HCT116 (cell line): ENCODE measurements around the gene CASP10. TPM values are rescaled to one million over a fixed set of nuclear protein-coding genes. Genes with fewer than 3 reads are reported as not detected.

Experiments used
- ATAC-seq: fragments of 200-7000 bp; cut with Tn5 transposase; 2 replicates; pipeline ENCODE4 v1.9.1; 2020; ENCODE audit warnings: mild to moderate bottlenecking, moderate library complexity
- BruUV-seq: library from RNA; stranded (reverse); fragments of 400-500 nt; replicated peaks from 2 replicates; lab custom pipeline; 2021; lab: Mats Ljungman, UMichigan
- CTCF ChIA-PET: fragments of 300-600 bp; sonication (Branson Sonifier 250); formaldehyde crosslinking; loops from one replicate; lab custom pipeline; 2021; ENCODE audit warnings: antibody characterized with exemption; lab: Charles Lee
- POLR2A ChIA-PET: fragments of 300-600, 350-600 bp; sonication (Branson Sonifier 250); formaldehyde crosslinking; loops from one replicate; lab custom pipeline; 2021; ENCODE audit warnings: antibody characterized with exemption; lab: Charles Lee
- RAD21 ChIA-PET, 2 experiments: fragments of 300-600 bp; sonication (Branson Sonifier 250); formaldehyde crosslinking; loops; one replicate each; lab custom pipeline; 2023; ENCODE audit warnings: low total read pairs in 2 of 2; ENCODE audit not compliant: uncharacterized antibody in 2 of 2, unreplicated experiment in 2 of 2, low non-redundant PET in 1 of 2; lab: Charles Lee
- DNase-seq: peaks from one replicate; pipeline ENCODE4 v3.0.0-alpha.2; 2010; ENCODE audit warnings: low read depth, low spot score
- H2AFZ ChIP-seq: fragments of 200-600 bp; shearing (Covaris generic), sonication (generic); 2 replicates; pipeline ENCODE4 v1.6.1; 2017; ENCODE audit warnings: low read depth, mixed run types, mixed read lengths, antibody characterized with exemption, low read length; ENCODE audit not compliant: poor library complexity, severe bottlenecking
- H3K27ac ChIP-seq: 2 replicates; pipeline ENCODE4 v1.5.1; 2012; ENCODE audit warnings: low read depth, low read length
- H3K27me3 ChIP-seq: fragments of 200-600 bp; sonication (generic); 2 replicates; pipeline ENCODE4 v1.6.1; 2016; ENCODE audit warnings: mixed run types, low read length, mixed read lengths; ENCODE audit not compliant: insufficient read depth
- H3K36me3 ChIP-seq, 2 experiments: fragments of 200-500 bp in 1 of 2; fragments of 200-600 bp in 1 of 2; sonication (Bioruptor generic) in 1 of 2; sonication (generic) in 1 of 2; 2 replicates each; pipeline versions ENCODE4 v1.5.1 to v1.6.1; 2014 to 2016; ENCODE audit warnings: low read length in 2 of 2, inconsistent platforms in 1 of 2, mixed read lengths in 1 of 2, mixed run types in 1 of 2; ENCODE audit not compliant: insufficient read depth in 2 of 2, control insufficient read depth in 1 of 2
- H3K4me1 ChIP-seq, 2 experiments: fragments of 200-600 bp in 1 of 2; sonication (generic) in 1 of 2; 2 replicates each; pipeline versions ENCODE4 v1.5.1 to v1.6.1; 2012 to 2017; ENCODE audit warnings: low read length in 2 of 2, inconsistent platforms in 1 of 2, mild to moderate bottlenecking in 1 of 2, mixed read lengths in 1 of 2, mixed run types in 1 of 2, moderate library complexity in 1 of 2; ENCODE audit not compliant: insufficient read depth in 2 of 2, control insufficient read depth in 1 of 2
- H3K4me2 ChIP-seq: fragments of 200-600 bp; sonication (generic); 2 replicates; pipeline ENCODE4 v1.6.1; 2017; ENCODE audit warnings: mixed run types, low read length, mixed read lengths
- H3K4me3 ChIP-seq, 2 experiments: fragments of 200-600 bp in 1 of 2; sonication (generic) in 1 of 2; replicated peaks in 1 of 2; 2 replicates each; pipeline ENCODE4 v1.5.1; 2011 to 2016; ENCODE audit warnings: low read length in 2 of 2, control low read depth in 1 of 2, low read depth in 1 of 2, mild to moderate bottlenecking in 1 of 2, mixed read lengths in 1 of 2, mixed run types in 1 of 2
- H3K79me2 ChIP-seq: fragments of 200-600 bp; sonication (generic); 2 replicates; pipeline ENCODE4 v1.6.1; 2017; ENCODE audit warnings: mild to moderate bottlenecking, mixed run types, low read length, moderate library complexity, mixed read lengths; ENCODE audit not compliant: insufficient read depth
- H3K9ac ChIP-seq: fragments of 200-600 bp; sonication (generic); 2 replicates; pipeline ENCODE4 v1.6.1; 2016; ENCODE audit warnings: low read length, mixed read lengths
- H3K9me2 ChIP-seq: fragments of 200-600 bp; sonication (generic), shearing (Covaris generic); 2 replicates; pipeline ENCODE4 v1.6.1; 2017; ENCODE audit warnings: mixed run types, mild to moderate bottlenecking, moderate library complexity; ENCODE audit not compliant: insufficient read depth
- H3K9me3 ChIP-seq, 2 experiments: fragments of 200-500 bp in 1 of 2; fragments of 200-600 bp in 1 of 2; sonication (Bioruptor generic) in 1 of 2; sonication (generic) in 1 of 2; 2 replicates each; pipeline ENCODE4 v1.6.1; 2014 to 2017; ENCODE audit warnings: low read length in 2 of 2, mixed read lengths in 2 of 2, inconsistent platforms in 1 of 2, low read depth in 1 of 2, mild to moderate bottlenecking in 1 of 2, mixed run types in 1 of 2, moderate library complexity in 1 of 2; ENCODE audit not compliant: control insufficient read depth in 1 of 2, insufficient read depth in 1 of 2
- H4K20me1 ChIP-seq: fragments of 200-600 bp; sonication (generic), shearing (Covaris generic); 2 replicates; pipeline ENCODE4 v1.6.1; 2017; ENCODE audit warnings: mixed run types, mild to moderate bottlenecking, moderate library complexity; ENCODE audit not compliant: insufficient read depth
- CEBPB ChIP-seq: IDR thresholded peaks from 2 replicates; pipeline ENCODE4 v1.6.1; 2012; ENCODE audit warnings: low read depth
- EGR1 ChIP-seq: IDR thresholded peaks from 2 replicates; pipeline ENCODE4 v1.6.1; 2012; ENCODE audit warnings: low read depth
- EZH2phosphoT487 ChIP-seq: fragments of 200-600 bp; IDR thresholded peaks from 2 replicates; pipeline ENCODE4 v1.6.1; 2018; ENCODE audit warnings: antibody characterized with exemption, borderline replicate concordance
- FOSL1 ChIP-seq: IDR thresholded peaks from 2 replicates; pipeline ENCODE4 v1.6.1; 2012; ENCODE audit warnings: low read depth
- JUND ChIP-seq: IDR thresholded peaks from 2 replicates; pipeline ENCODE4 v1.6.1; 2012
- RAD21 ChIP-seq: IDR thresholded peaks from 2 replicates; pipeline ENCODE4 v1.6.1; 2012; ENCODE audit warnings: low read depth, mild to moderate bottlenecking
- REST ChIP-seq: IDR thresholded peaks from 2 replicates; pipeline ENCODE4 v1.6.1; 2012; ENCODE audit warnings: low read depth
- SIN3A ChIP-seq: IDR thresholded peaks from 2 replicates; pipeline ENCODE4 v1.6.1; 2012; ENCODE audit warnings: low read depth
- SRF ChIP-seq: IDR thresholded peaks from 2 replicates; pipeline ENCODE4 v1.6.1; 2012; ENCODE audit warnings: low read depth
- ZBTB33 ChIP-seq: IDR thresholded peaks from 2 replicates; pipeline ENCODE4 v1.6.1; 2011; ENCODE audit warnings: mild to moderate bottlenecking, low read length, moderate library complexity; ENCODE audit not compliant: insufficient replicate concordance; ENCODE audit errors: extremely low read depth
- intact Hi-C: fragments of 100-400 bp; cut with micrococcal nuclease; formaldehyde crosslinking; loops from 2 replicates; pipeline ENCODE4 v1.10.0; 2022
- total RNA-seq: library from RNA; stranded (reverse); gene quantifications from one replicate; pipeline ENCODE4 v1.2.1, GENCODE V29; 2021; ENCODE audit not compliant: unreplicated experiment

The CASP10 gene
- total RNA-seq, 1 experiment from 2014 or later = 2.6 TPM

DNA sequence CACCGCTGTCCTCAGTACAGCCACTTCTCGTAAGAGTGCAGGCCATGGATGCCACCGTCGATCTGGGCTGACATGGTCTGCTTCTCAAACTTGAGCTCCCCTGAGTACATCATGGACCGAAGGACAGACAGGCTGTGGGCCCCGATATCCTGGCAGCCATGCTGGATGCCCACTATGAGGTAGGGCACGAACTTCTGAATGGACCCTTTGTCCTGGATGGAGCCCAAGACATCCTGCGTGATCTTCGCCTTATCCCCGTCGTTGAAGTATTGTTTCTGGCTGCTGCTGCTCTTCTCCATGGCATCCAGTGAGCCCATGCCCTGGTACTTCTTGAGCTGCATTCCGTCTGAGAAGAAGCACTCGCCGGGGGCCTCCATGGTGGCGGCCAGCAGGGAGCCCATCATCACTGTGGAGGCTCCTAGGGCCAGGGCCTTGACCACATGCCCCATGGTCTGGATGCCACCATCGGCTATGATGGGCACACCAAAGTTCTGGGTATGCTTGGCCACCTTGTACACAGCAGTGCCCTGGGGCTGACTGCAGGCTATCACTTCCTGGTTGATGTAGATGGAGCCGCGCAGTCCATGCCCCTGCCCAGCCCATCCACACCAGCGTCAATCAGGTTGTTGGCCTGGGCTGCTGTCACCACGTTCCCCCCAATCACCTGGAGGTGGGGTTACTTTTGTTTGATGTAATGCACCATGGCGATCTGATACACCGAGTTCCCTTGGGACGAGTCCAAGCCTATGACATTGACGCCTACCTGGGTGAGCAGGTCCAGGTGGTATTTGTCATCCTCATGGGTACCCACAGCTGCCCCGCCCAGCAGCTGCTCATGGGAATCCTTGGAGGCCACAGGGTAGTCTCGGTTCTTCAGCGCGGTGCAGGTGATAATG lies 45.2 kb upstream of the CASP10 start:
- ATAC-seq = no peak
- RAD21 ChIA-PET = no interaction called here

More for the DNA sequence above, 45.2 kb upstream of the CASP10 start:
- Histone ChIP-seq H3K27me3 (no peaks in the 10 kb centered on the region), H3K4me2 (no peak overlapping the region), H3K27ac (no peak overlapping the region), H3K36me3 (peaks cover 0 to 36% of the 10 kb centered on the region in 2 experiments; a peak in 2 of 4 replicates), H2AFZ (no peak overlapping the region), H3K4me1 (peaks cover 0 to 10% of the 10 kb centered on the region in 2 experiments; a peak in 1 of 4 replicates), H3K9me2 (no peaks in the 10 kb centered on the region), H3K9me3 (no peaks in the 10 kb centered on the region), H3K79me2 (peaks cover 8% of the 10 kb centered on the region; the same call in 1 of the 2 replicates), H3K4me3 (no peak overlapping the region), H3K9ac (no peak overlapping the region), H4K20me1 (no peaks in the 10 kb centered on the region)
- TF ChIP-seq FOSL1 = no peak
- no peak for TF ChIP-seq RAD21
- TF ChIP-seq JUND = no peak
- no peak for TF ChIP-seq ZBTB33
- no peak for TF ChIP-seq CEBPB
- TF ChIP-seq EGR1 = no peak
- no peak for TF ChIP-seq SRF
- no peak for TF ChIP-seq REST
- TF ChIP-seq EZH2phosphoT487 = no peak
- no peak for TF ChIP-seq SIN3A
- DNase-seq = no peak
- no TSS peak for BruUV-seq
- intact Hi-C loops = no loop called here
- POLR2A ChIA-PET = no interaction called here
- CTCF ChIA-PET = no interaction called here
